ENCODE results near the gene EMID1. TPM values are rescaled to one million over a fixed set of nuclear protein-coding genes. Genes with fewer than 3 reads are reported as not detected.

The EMID1 gene
- total RNA-seq, 1 donor from 2014 or later: 25.5 TPM

GRCh38 chr22:29263791-29264276, 58.1 kb downstream of the EMID1 start:
- Mint-ChIP-seq H3K9me3 (ENCODE audit: unreplicated experiment) (no peaks in the 10 kb centered on the region), H3K4me1 (ENCODE audit: unreplicated experiment) (peaks cover 19% of the 10 kb centered on the region), H3K27ac (ENCODE audit: unreplicated experiment) (no peak overlapping the region), H3K36me3 (ENCODE audit: low read depth, unreplicated experiment) (peaks cover 17% of the 10 kb centered on the region), H3K27me3 (ENCODE audit: unreplicated experiment) (peaks cover 9% of the 10 kb centered on the region), H3K4me3 (ENCODE audit: unreplicated experiment) (no peak overlapping the region)
- DNase-seq (ENCODE audit: low spot score): no peak
- TF ChIP-seq CTCF (IDR thresholded peaks at IDR 0.05; ENCODE audit: unreplicated experiment): no peak

GRCh38 chr22:29265305-29265704, 59.6 kb downstream of the EMID1 start:
- DNase-seq (ENCODE audit: low spot score): no peak
- no peaks in the 10 kb centered on the region for H3K9me3 Mint-ChIP-seq (ENCODE audit: unreplicated experiment)
- H3K4me1 Mint-ChIP-seq (ENCODE audit: unreplicated experiment): peaks cover 31% of the 10 kb centered on the region
- H3K27me3 Mint-ChIP-seq (ENCODE audit: unreplicated experiment): peaks cover 17% of the 10 kb centered on the region
- H3K36me3 Mint-ChIP-seq (ENCODE audit: low read depth, unreplicated experiment): peaks cover 28% of the 10 kb centered on the region
- no peak overlapping the region for H3K27ac Mint-ChIP-seq (ENCODE audit: unreplicated experiment)
- no peak overlapping the region for H3K4me3 Mint-ChIP-seq (ENCODE audit: unreplicated experiment)
- no peak for TF ChIP-seq CTCF (IDR thresholded peaks at IDR 0.05; ENCODE audit: unreplicated experiment)

- Mint-ChIP-seq H3K4me1 (ENCODE audit: unreplicated experiment) (peaks cover 37% of the 10 kb centered on the region), H3K9me3 (ENCODE audit: unreplicated experiment) (no peaks in the 10 kb centered on the region), H3K4me3 (ENCODE audit: unreplicated experiment) (peak overlapping the region; percentile 100), H3K27ac (ENCODE audit: unreplicated experiment) (peak overlapping the region; percentile 96), H3K27me3 (ENCODE audit: unreplicated experiment) (peaks cover 17% of the 10 kb centered on the region), H3K36me3 (ENCODE audit: low read depth, unreplicated experiment) (peaks cover 28% of the 10 kb centered on the region)
- TF ChIP-seq CTCF (IDR thresholded peaks at IDR 0.05; ENCODE audit: unreplicated experiment): no peak
- DNase-seq (ENCODE audit: low spot score): no peak
Measured at GRCh38 chr22:29265929-29266328, 60.2 kb downstream of the EMID1 start.

GRCh38 chr22:29266564-29267461, 61.1 kb downstream of the EMID1 start:
- Mint-ChIP-seq H3K4me1 (ENCODE audit: unreplicated experiment) (peaks cover 43% of the 10 kb centered on the region), H3K27me3 (ENCODE audit: unreplicated experiment) (peaks cover 17% of the 10 kb centered on the region), H3K27ac (ENCODE audit: unreplicated experiment) (peak overlapping the region; percentile 96), H3K9me3 (ENCODE audit: unreplicated experiment) (no peaks in the 10 kb centered on the region), H3K36me3 (ENCODE audit: low read depth, unreplicated experiment) (peaks cover 28% of the 10 kb centered on the region), H3K4me3 (ENCODE audit: unreplicated experiment) (peak overlapping the region; percentile 100)
- no peak for DNase-seq (ENCODE audit: low spot score)
- TF ChIP-seq CTCF (IDR thresholded peaks at IDR 0.05; ENCODE audit: unreplicated experiment): no peak

- H3K27me3 Mint-ChIP-seq (ENCODE audit: unreplicated experiment): peaks cover 17% of the 10 kb centered on the region
- H3K4me1 Mint-ChIP-seq (ENCODE audit: unreplicated experiment): peaks cover 46% of the 10 kb centered on the region
- peak overlapping the region; percentile 100 for H3K27ac Mint-ChIP-seq (ENCODE audit: unreplicated experiment)
- no peak for TF ChIP-seq CTCF (IDR thresholded peaks at IDR 0.05; ENCODE audit: unreplicated experiment)
- no peak for DNase-seq (ENCODE audit: low spot score)
- peak overlapping the region; percentile 100 for H3K4me3 Mint-ChIP-seq (ENCODE audit: unreplicated experiment)
- H3K9me3 Mint-ChIP-seq (ENCODE audit: unreplicated experiment): no peaks in the 10 kb centered on the region
- H3K36me3 Mint-ChIP-seq (ENCODE audit: low read depth, unreplicated experiment): peaks cover 32% of the 10 kb centered on the region
Measured at GRCh38 chr22:29267462-29267857, 61.8 kb downstream of the EMID1 start.

Data from endothelial cell (in vitro differentiated cells).